ENCODE data around the gene POLR3G.

DNA sequence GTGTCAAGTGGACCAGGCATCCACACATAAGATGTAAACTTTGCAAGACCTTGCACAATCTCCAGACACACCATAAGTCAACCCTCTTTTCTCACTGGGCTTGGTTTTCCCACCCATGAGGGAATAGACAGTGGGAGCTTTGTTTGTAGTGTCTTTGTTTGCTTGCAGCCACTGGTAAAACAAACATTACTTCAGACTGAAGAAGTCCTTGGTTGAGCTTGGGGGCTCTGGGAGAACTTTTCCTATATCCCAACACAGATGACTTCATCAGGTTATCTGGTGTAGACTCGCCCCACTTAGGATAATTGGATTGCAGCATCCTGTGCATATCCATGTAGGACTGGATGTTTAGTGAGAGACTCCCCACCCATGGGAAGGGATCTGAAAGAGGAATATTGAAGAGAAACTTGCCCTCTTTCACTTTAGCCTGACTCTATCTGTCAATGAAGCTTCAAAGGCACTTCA, 72.4 kb downstream of the POLR3G start:
- no peak for TF ChIP-seq CTCF (IDR thresholded peaks at IDR 0.05)
- TF ChIP-seq POLR2A (IDR thresholded peaks at IDR 0.05) = no peak

All from esophagus squamous epithelium (tissue), 4 donors.